GM18907 (cell line): ENCODE data around the gene LBX1.

ENCODE experiments used
- ATAC-seq: cut with Tn5 transposase; IDR thresholded peaks from one replicate; pipeline ENCODE4 v1.9.1; 2021; ENCODE audit warnings: mild to moderate bottlenecking, moderate library complexity; ENCODE audit not compliant: unreplicated experiment

The LBX1 gene

GRCh38 chr10:101229266-101230182 is at the start of gene LBX1:
Gene LBX1 (minus strand): TSS chr10:101229463. CDS start chr10:101228815, 648 bp downstream.
- no peak for ATAC-seq

GRCh38 chr10:101273741-101274140 is 44.5 kb upstream of the LBX1 start:
- no peak for ATAC-seq

GRCh38 chr10:101273330-101273729 is 44.1 kb upstream of the LBX1 start:
- no peak for ATAC-seq

- no peak for ATAC-seq
These were observed 43.1 kb upstream of the LBX1 start for GRCh38 chr10:101272229-101272868.

GRCh38 chr10:101270763-101271162 is 41.5 kb upstream of the LBX1 start:
- ATAC-seq, result no peak

GRCh38 chr10:101267776-101268175 is 38.5 kb upstream of the LBX1 start:
- no peak for ATAC-seq

- no peak for ATAC-seq
These were observed 38.0 kb upstream of the LBX1 start for GRCh38 chr10:101267290-101267680.

GRCh38 chr10:101266381-101267289 is 37.4 kb upstream of the LBX1 start:
- ATAC-seq, result no peak

GRCh38 chr10:101263150-101263752 is 34.0 kb upstream of the LBX1 start:
- ATAC-seq, result no peak

GRCh38 chr10:101262147-101262546 is 32.9 kb upstream of the LBX1 start:
- no peak for ATAC-seq

GRCh38 chr10:101261702-101262101 is 32.4 kb upstream of the LBX1 start:
- ATAC-seq, result no peak

GRCh38 chr10:101260764-101261481 is 31.7 kb upstream of the LBX1 start:
- no peak for ATAC-seq

- no peak for ATAC-seq
These were observed 29.1 kb upstream of the LBX1 start for GRCh38 chr10:101258179-101258885.

- no peak for ATAC-seq
These were observed 28.2 kb upstream of the LBX1 start for GRCh38 chr10:101257491-101257890.

- no peak for ATAC-seq
These were observed 27.8 kb upstream of the LBX1 start for GRCh38 chr10:101257084-101257483.

GRCh38 chr10:101256387-101256786 is 27.1 kb upstream of the LBX1 start:
- ATAC-seq, result no peak

- ATAC-seq, result no peak
These were observed 20.9 kb upstream of the LBX1 start for GRCh38 chr10:101250136-101250535.

- ATAC-seq, result no peak
These were observed 19.9 kb upstream of the LBX1 start for GRCh38 chr10:101249171-101249581.

- no peak for ATAC-seq
These were observed 17.4 kb upstream of the LBX1 start for GRCh38 chr10:101246639-101247038.
